ENCODE results near the gene PCNA. TPM values are rescaled to one million over a fixed set of nuclear protein-coding genes. Genes with fewer than 3 reads are reported as not detected.

The PCNA gene
- total RNA-seq, 1 experiment from 2014 or later = 405 TPM

GRCh38 chr20:5067877-5068645 is 51.7 kb downstream of the PCNA start:
- DNase-seq (ENCODE audit: low read depth) = no peak

GRCh38 chr20:5065879-5066383 is 53.8 kb downstream of the PCNA start:
- DNase-seq (ENCODE audit: low read depth) = peak; percentile 97

- peak; percentile 42 for DNase-seq (ENCODE audit: low read depth)
Observed at GRCh38 chr20:5065166-5065878, 54.4 kb downstream of the PCNA start.

Other genes with a start within 250 kb of the PCNA start
- gene SLC23A2, start 118.4 kb downstream of the PCNA start, total RNA-seq (2014; rRNA removed; shearing (Covaris generic)) = 4.7 and 6.2 TPM in 2 replicates
- 87.2 and 87.4 TPM in 2 replicates for gene TMEM230, start 6.9 kb downstream of the PCNA start, total RNA-seq (2014; rRNA removed; shearing (Covaris generic))
- 15.0 and 22.3 TPM in 2 replicates for gene CDS2, start 7.0 kb upstream of the PCNA start, total RNA-seq (2014; rRNA removed; shearing (Covaris generic))
- gene PROKR2, start 197.0 kb upstream of the PCNA start, total RNA-seq (2014; rRNA removed; shearing (Covaris generic)) = not detected in 2 replicates